ENCODE measurements around the gene PTPRG.

The PTPRG gene

GRCh38 chr3:62132027-62132602 is 570.7 kb downstream of the PTPRG start:
- Histone ChIP-seq H3K4me1 (ENCODE audit: insufficient read depth, low read length) (no peaks in the 10 kb centered on the region), H3K27me3 (ENCODE audit: insufficient read depth, low read length) (no peaks in the 10 kb centered on the region), H3K27ac (ENCODE audit: low read length) (no peak overlapping the region), H3K36me3 (ENCODE audit: insufficient read depth, low read depth, low read length) (peaks cover 3% of the 10 kb centered on the region; the same call in 1 of the 2 replicates), H3K4me3 (ENCODE audit: low read length) (no peak overlapping the region), H3K9ac (ENCODE audit: low read depth, low read length) (no peak overlapping the region), H3K9me3 (ENCODE audit: insufficient read depth, low read depth, low read length) (no peaks in the 10 kb centered on the region)

DNA sequence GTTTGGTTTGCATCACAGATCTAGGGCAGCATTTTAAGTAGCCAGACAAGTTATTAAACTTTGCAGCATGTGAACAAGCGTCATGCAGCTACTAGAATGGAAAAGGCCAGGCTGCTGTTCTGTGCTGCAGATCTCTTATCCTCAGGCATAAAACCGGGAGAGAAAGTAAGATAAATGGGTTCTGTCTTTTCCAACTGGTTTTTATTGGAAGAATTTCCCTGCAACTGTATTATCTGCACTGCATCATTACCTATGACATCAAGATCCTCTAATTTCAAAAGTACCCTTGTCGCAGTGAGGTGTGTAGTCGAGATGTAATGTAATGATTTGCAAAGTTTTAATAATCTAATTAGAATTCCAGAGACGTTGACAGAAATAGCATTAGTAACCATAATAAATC is 571.6 kb downstream of the PTPRG start:
- Histone ChIP-seq H3K9ac (ENCODE audit: low read depth, low read length) (no peak overlapping the region), H3K36me3 (ENCODE audit: insufficient read depth, low read depth, low read length) (peaks cover 3% of the 10 kb centered on the region; the same call in 1 of the 2 replicates), H3K9me3 (ENCODE audit: insufficient read depth, low read depth, low read length) (no peaks in the 10 kb centered on the region), H3K27me3 (ENCODE audit: insufficient read depth, low read length) (no peaks in the 10 kb centered on the region), H3K4me3 (ENCODE audit: low read length) (no peak overlapping the region), H3K4me1 (ENCODE audit: insufficient read depth, low read length) (no peaks in the 10 kb centered on the region), H3K27ac (ENCODE audit: low read length) (no peak overlapping the region)

DNA sequence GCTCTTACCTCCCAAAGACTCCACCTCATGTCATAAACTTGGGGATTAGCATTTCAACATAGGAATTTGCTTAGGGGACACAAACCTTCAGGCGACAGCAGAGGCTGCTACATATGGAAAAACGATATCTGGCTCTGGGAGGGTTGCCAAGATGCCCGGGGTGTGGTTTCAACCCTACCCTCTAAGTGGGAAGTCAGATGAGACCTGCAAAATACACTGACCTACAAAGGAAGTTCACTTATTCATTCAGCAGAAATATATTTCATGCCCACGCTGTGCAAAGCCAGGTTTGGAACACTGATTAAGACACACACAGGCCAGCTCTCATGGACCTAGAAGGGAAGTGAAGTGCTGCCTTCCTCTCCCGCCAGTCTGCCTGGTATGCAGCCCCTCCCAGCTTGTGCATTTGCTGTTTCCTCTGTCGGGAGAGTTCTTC is 572.7 kb downstream of the PTPRG start:
- Histone ChIP-seq H3K9me3 (ENCODE audit: insufficient read depth, low read depth, low read length) (no peaks in the 10 kb centered on the region), H3K36me3 (ENCODE audit: insufficient read depth, low read depth, low read length) (peaks cover 3% of the 10 kb centered on the region; the same call in 1 of the 2 replicates), H3K27ac (ENCODE audit: low read length) (no peak overlapping the region), H3K4me3 (ENCODE audit: low read length) (no peak overlapping the region), H3K9ac (ENCODE audit: low read depth, low read length) (no peak overlapping the region), H3K27me3 (ENCODE audit: insufficient read depth, low read length) (no peaks in the 10 kb centered on the region), H3K4me1 (ENCODE audit: insufficient read depth, low read length) (no peaks in the 10 kb centered on the region)

GRCh38 chr3:62135741-62136140 is 574.4 kb downstream of the PTPRG start:
- Histone ChIP-seq H3K27ac (ENCODE audit: low read length) (no peak overlapping the region), H3K36me3 (ENCODE audit: insufficient read depth, low read depth, low read length) (peaks cover 11% of the 10 kb centered on the region; the same call in 1 of the 2 replicates), H3K9me3 (ENCODE audit: insufficient read depth, low read depth, low read length) (no peaks in the 10 kb centered on the region), H3K9ac (ENCODE audit: low read depth, low read length) (no peak overlapping the region), H3K27me3 (ENCODE audit: insufficient read depth, low read length) (no peaks in the 10 kb centered on the region), H3K4me1 (ENCODE audit: insufficient read depth, low read length) (no peaks in the 10 kb centered on the region), H3K4me3 (ENCODE audit: low read length) (no peak overlapping the region)

DNA sequence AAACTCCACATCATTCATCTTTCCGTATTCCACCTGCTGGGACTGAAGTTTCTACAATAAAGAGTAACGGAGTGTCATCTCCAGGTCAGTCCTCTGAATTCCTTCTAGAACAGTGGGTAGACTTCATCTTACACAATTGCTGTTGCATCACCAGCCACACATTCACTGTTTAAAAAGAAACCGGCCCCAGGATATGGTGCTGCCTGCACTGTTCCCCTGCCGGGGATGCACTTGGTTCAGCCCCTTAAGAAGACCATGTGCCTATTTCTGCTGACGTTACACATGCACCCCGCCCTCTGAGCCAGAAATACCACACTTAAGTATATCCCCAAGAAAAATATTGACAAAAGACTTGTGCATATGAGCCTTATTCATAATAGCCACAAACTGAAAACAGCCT is 578.6 kb downstream of the PTPRG start:
- Histone ChIP-seq H3K36me3 (ENCODE audit: insufficient read depth, low read depth, low read length) (peaks cover 8% of the 10 kb centered on the region; the same call in 1 of the 2 replicates), H3K9ac (ENCODE audit: low read depth, low read length) (no peak overlapping the region), H3K27me3 (ENCODE audit: insufficient read depth, low read length) (no peaks in the 10 kb centered on the region), H3K4me1 (ENCODE audit: insufficient read depth, low read length) (peaks cover 10% of the 10 kb centered on the region; the same call in 1 of the 2 replicates), H3K9me3 (ENCODE audit: insufficient read depth, low read depth, low read length) (no peaks in the 10 kb centered on the region), H3K4me3 (ENCODE audit: low read length) (no peak overlapping the region), H3K27ac (ENCODE audit: low read length) (no peak overlapping the region)

DNA sequence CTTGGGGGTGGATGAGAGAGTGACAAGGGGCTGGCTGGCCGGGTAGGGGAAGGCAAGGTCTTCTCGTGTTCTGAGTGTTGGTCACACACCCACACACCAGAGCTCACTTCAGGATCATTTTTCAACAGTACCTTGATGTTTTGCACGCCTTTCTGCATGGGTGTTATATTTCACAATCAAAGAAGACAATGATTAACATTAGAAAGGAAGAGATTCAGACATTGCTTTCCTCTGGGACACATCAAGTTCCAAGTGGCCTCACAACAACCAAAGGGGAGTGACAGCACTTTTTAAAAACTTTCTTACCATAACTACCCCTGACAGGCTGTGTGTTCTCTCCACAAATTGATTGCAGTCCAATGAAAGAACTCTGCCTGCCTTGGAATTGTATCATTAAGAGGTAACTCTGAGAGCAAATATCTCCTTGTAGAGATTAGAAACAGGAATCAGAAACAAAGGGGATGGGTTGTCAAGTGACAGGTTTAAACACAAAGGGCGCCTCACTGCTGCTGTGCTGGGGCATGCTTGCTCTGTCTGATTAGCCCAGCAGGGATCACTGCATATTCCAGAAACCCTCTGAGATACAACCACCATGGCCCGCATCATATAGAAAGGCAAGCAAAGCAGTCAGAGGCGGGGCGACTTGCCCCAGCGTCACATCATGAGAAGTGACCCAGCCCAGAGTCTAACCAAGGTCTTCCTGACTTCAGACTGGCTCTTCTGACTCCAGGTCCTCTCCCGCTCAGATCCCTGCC is 581.1 kb downstream of the PTPRG start:
- Histone ChIP-seq H3K27ac (ENCODE audit: low read length) (no peak overlapping the region), H3K4me3 (ENCODE audit: low read length) (no peak overlapping the region), H3K36me3 (ENCODE audit: insufficient read depth, low read depth, low read length) (peaks cover 8% of the 10 kb centered on the region; the same call in 1 of the 2 replicates), H3K9me3 (ENCODE audit: insufficient read depth, low read depth, low read length) (no peaks in the 10 kb centered on the region), H3K9ac (ENCODE audit: low read depth, low read length) (no peak overlapping the region), H3K4me1 (ENCODE audit: insufficient read depth, low read length) (peaks cover 10% of the 10 kb centered on the region; the same call in 1 of the 2 replicates), H3K27me3 (ENCODE audit: insufficient read depth, low read length) (no peaks in the 10 kb centered on the region)

DNA sequence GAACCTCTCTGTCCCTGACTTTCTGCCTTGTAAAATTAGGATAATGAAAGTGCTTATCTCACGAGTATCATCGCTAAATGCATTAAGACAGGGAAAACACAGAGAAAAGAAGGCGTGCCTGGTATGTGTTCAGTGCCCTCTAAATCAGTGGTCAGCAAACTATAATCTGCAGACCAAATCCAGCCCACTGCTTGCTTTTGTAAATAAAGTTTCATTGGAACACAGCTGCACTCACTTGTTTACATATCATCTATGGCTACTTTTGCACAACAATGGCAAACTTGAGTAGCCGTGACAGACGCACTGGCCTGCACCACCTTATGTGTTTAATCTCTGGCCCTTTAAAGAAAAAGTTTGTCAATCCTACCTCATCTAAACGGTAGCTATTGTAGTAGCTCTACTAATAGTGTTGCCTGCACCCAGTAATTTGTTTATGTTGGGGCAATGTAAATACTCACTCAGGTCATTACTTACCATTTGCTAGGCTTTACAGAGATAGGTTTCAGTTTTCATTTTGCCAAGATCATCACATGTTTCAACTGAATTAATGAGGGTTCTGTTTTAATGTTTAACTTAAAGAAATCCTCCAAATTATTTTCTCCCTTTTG is 582.6 kb downstream of the PTPRG start:
- Histone ChIP-seq H3K9me3 (ENCODE audit: insufficient read depth, low read depth, low read length) (no peaks in the 10 kb centered on the region), H3K9ac (ENCODE audit: low read depth, low read length) (no peak overlapping the region), H3K27me3 (ENCODE audit: insufficient read depth, low read length) (no peaks in the 10 kb centered on the region), H3K4me3 (ENCODE audit: low read length) (no peak overlapping the region), H3K36me3 (ENCODE audit: insufficient read depth, low read depth, low read length) (peaks cover 8% of the 10 kb centered on the region; the same call in 1 of the 2 replicates), H3K27ac (ENCODE audit: low read length) (no peak overlapping the region), H3K4me1 (ENCODE audit: insufficient read depth, low read length) (peaks cover 10% of the 10 kb centered on the region; the same call in 1 of the 2 replicates)

GRCh38 chr3:62144482-62144881 is 583.1 kb downstream of the PTPRG start:
- H3K4me3 ChIP-seq (ENCODE audit: low read length) = no peak overlapping the region
- peaks cover 7% of the 10 kb centered on the region; the same call in 1 of the 2 replicates for H3K36me3 ChIP-seq (ENCODE audit: insufficient read depth, low read depth, low read length)
- no peaks in the 10 kb centered on the region for H3K9me3 ChIP-seq (ENCODE audit: insufficient read depth, low read depth, low read length)
- no peaks in the 10 kb centered on the region for H3K27me3 ChIP-seq (ENCODE audit: insufficient read depth, low read length)
- peaks cover 10% of the 10 kb centered on the region; the same call in 1 of the 2 replicates for H3K4me1 ChIP-seq (ENCODE audit: insufficient read depth, low read length)
- no peak overlapping the region for H3K27ac ChIP-seq (ENCODE audit: low read length)
- no peak overlapping the region for H3K9ac ChIP-seq (ENCODE audit: low read depth, low read length)

GRCh38 chr3:62145086-62145757 is 583.9 kb downstream of the PTPRG start:
- Histone ChIP-seq H3K36me3 (ENCODE audit: insufficient read depth, low read depth, low read length) (no peaks in the 10 kb centered on the region), H3K27me3 (ENCODE audit: insufficient read depth, low read length) (no peaks in the 10 kb centered on the region), H3K27ac (ENCODE audit: low read length) (no peak overlapping the region), H3K4me3 (ENCODE audit: low read length) (no peak overlapping the region), H3K4me1 (ENCODE audit: insufficient read depth, low read length) (peaks cover 10% of the 10 kb centered on the region; the same call in 1 of the 2 replicates), H3K9ac (ENCODE audit: low read depth, low read length) (no peak overlapping the region), H3K9me3 (ENCODE audit: insufficient read depth, low read depth, low read length) (no peaks in the 10 kb centered on the region)

GRCh38 chr3:62149539-62149938 is 588.2 kb downstream of the PTPRG start:
- no peaks in the 10 kb centered on the region for H3K27me3 ChIP-seq (ENCODE audit: insufficient read depth, low read length)
- H3K9me3 ChIP-seq (ENCODE audit: insufficient read depth, low read depth, low read length) = no peaks in the 10 kb centered on the region
- no peak overlapping the region for H3K27ac ChIP-seq (ENCODE audit: low read length)
- no peaks in the 10 kb centered on the region for H3K36me3 ChIP-seq (ENCODE audit: insufficient read depth, low read depth, low read length)
- no peak overlapping the region for H3K4me3 ChIP-seq (ENCODE audit: low read length)
- H3K4me1 ChIP-seq (ENCODE audit: insufficient read depth, low read length) = no peaks in the 10 kb centered on the region
- no peak overlapping the region for H3K9ac ChIP-seq (ENCODE audit: low read depth, low read length)

GRCh38 chr3:62149962-62150361 is 588.6 kb downstream of the PTPRG start:
- Histone ChIP-seq H3K27ac (ENCODE audit: low read length) (no peak overlapping the region), H3K36me3 (ENCODE audit: insufficient read depth, low read depth, low read length) (no peaks in the 10 kb centered on the region), H3K9ac (ENCODE audit: low read depth, low read length) (no peak overlapping the region)

More at GRCh38 chr3:62149962-62150361, 588.6 kb downstream of the PTPRG start:
- no peak overlapping the region for H3K4me3 ChIP-seq (ENCODE audit: low read length)
- no peaks in the 10 kb centered on the region for H3K9me3 ChIP-seq (ENCODE audit: insufficient read depth, low read depth, low read length)
- no peaks in the 10 kb centered on the region for H3K27me3 ChIP-seq (ENCODE audit: insufficient read depth, low read length)
- no peaks in the 10 kb centered on the region for H3K4me1 ChIP-seq (ENCODE audit: insufficient read depth, low read length)

Data from iPS-20b (cell line).